ENCODE results near the gene NEDD9. TPM values are rescaled to one million over a fixed set of nuclear protein-coding genes. Genes with fewer than 3 reads are reported as not detected.
A peak's percentile ranks its signal among the peaks of the same experiment; 100 is the strongest.

NEDD9 gene
- total RNA-seq, 2 donors from 2014 or later = 43.4 to 73.1 TPM

- no peaks in the 10 kb centered on the region for H3K9me3 ChIP-seq
- H3K9ac ChIP-seq (ENCODE audit: low read depth in 2 of 2, low read length in 2 of 2) = peak overlapping the region in 1 of 2 donors; percentile 4
- H3K27ac ChIP-seq = peak overlapping the region; percentile 60
- H3K36me3 ChIP-seq = no peaks in the 10 kb centered on the region
- H3K4me3 ChIP-seq = no peak overlapping the region
- H3K4me1 ChIP-seq = peaks cover 6% of the 10 kb centered on the region
- intact Hi-C loops (cut with DNase I) = no loop called here
- H3K27me3 ChIP-seq = no peaks in the 10 kb centered on the region
- no peak for DNase-seq
- no peak for TF ChIP-seq CTCF (IDR thresholded peaks at IDR 0.05)
Measured at GRCh38 chr6:11258260-11259237, 26.1 kb upstream of the NEDD9 start.

DNA sequence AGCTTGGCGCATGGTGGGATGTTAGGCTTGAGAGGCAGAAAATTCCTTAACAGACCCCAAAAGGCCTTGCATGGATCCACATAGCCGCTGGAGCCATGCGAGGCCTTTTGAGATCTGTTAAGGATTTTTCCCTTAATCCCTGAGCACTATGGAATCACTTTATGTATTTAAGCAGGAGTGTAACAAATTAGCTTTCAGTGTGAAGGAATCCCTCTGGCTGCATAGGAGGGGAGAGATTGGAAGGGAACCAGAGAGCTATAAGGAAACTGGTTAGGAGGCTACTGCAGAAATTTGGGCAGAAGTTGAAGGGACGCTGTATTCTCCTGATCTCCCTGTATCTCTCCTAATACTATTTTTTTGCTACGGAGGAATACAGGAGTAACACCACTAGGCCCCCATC, 23.1 kb upstream of the NEDD9 start:
- Histone ChIP-seq H3K9ac (ENCODE audit: low read depth in 2 of 2, low read length in 2 of 2) (no peak overlapping the region), H3K4me3 (no peak overlapping the region), H3K27me3 (no peaks in the 10 kb centered on the region), H3K27ac (no peak overlapping the region), H3K36me3 (no peaks in the 10 kb centered on the region), H3K4me1 (peaks cover 10% of the 10 kb centered on the region), H3K9me3 (no peaks in the 10 kb centered on the region)
- DNase-seq = no peak
- intact Hi-C loops (cut with DNase I) = no loop called here
- TF ChIP-seq CTCF (IDR thresholded peaks at IDR 0.05) = no peak

GRCh38 chr6:11253594-11253993, 21.1 kb upstream of the NEDD9 start:
- H3K27me3 ChIP-seq = no peaks in the 10 kb centered on the region
- TF ChIP-seq CTCF (IDR thresholded peaks at IDR 0.05) = no peak
- H3K4me3 ChIP-seq = no peak overlapping the region
- peaks cover 4% of the 10 kb centered on the region for H3K4me1 ChIP-seq
- peak overlapping the region; percentile 15 for H3K27ac ChIP-seq
- no peak overlapping the region for H3K9ac ChIP-seq (ENCODE audit: low read depth in 2 of 2, low read length in 2 of 2)
- H3K9me3 ChIP-seq = no peaks in the 10 kb centered on the region
- DNase-seq = no peak
- intact Hi-C loops (cut with DNase I) = no loop called here
- H3K36me3 ChIP-seq = no peaks in the 10 kb centered on the region

DNA sequence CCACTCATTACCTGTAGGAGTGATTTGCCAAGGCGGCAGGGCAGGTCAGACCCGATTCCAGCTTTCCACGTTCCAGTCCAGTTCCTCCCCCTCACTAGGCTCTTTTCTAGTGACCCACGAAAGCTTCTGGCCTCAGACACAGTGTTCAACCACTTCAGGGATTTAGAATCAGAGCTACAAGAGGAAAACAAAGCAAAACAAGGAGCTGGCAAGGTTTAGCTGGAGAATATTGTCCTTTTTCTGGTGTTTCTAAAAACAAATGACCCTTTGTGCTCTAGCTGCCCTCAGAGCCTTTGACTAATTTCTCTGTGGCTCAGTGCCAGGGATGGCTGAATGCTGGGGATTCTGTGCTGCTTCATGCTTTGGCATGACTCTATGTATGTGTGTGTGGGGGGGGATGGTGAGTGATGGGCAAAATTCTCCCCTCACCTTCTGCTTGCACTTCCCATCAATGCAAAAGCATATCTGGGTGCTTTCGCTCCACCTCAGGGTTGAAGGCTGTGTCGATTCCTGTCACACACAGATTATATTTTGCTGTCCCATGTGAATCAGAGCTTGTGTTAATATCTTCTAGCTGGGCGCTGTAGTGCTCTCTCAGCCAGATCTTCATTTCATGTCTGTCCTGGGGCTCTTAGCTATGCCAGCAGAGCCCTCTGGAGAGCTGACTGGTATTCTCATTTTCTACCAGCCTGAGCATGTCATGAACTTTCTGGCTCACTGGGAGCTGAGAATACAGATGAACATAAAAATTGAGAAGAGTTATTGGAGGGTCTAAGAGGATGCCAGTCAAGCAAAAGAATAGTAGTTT, 19.3 kb upstream of the NEDD9 start:
- H3K4me3 ChIP-seq = no peak overlapping the region
- intact Hi-C loops (cut with DNase I) = no loop called here
- H3K36me3 ChIP-seq = no peaks in the 10 kb centered on the region
- no peaks in the 10 kb centered on the region for H3K27me3 ChIP-seq
- peak; percentile 58 for DNase-seq
- H3K27ac ChIP-seq = no peak overlapping the region
- TF ChIP-seq CTCF (IDR thresholded peaks at IDR 0.05) = no peak
- H3K4me1 ChIP-seq = peaks cover 4% of the 10 kb centered on the region
- H3K9ac ChIP-seq (ENCODE audit: low read depth in 2 of 2, low read length in 2 of 2) = no peak overlapping the region
- no peaks in the 10 kb centered on the region for H3K9me3 ChIP-seq

GRCh38 chr6:11250108-11250507, 17.6 kb upstream of the NEDD9 start:
- H3K9me3 ChIP-seq = no peaks in the 10 kb centered on the region
- H3K27ac ChIP-seq = no peak overlapping the region
- intact Hi-C loops (cut with DNase I) = no loop called here
- no peak for DNase-seq
- no peaks in the 10 kb centered on the region for H3K36me3 ChIP-seq
- H3K4me3 ChIP-seq = no peak overlapping the region
- H3K9ac ChIP-seq (ENCODE audit: low read depth in 2 of 2, low read length in 2 of 2) = no peak overlapping the region
- no peaks in the 10 kb centered on the region for H3K27me3 ChIP-seq
- no peak for TF ChIP-seq CTCF (IDR thresholded peaks at IDR 0.05)
- H3K4me1 ChIP-seq = peaks cover 4% of the 10 kb centered on the region

Data from colonic mucosa (tissue), 4 donors.